T-helper 22 cell (primary cell): ENCODE data around the gene MED12L.

ENCODE experiments used
- DNase-seq: peaks from one replicate; pipeline ENCODE4 v3.0.0-alpha.2; 2020; ENCODE audit warnings: low read depth

The MED12L gene

GRCh38 chr3:151289445-151289844 is 204.0 kb downstream of the MED12L start:
- no peak for DNase-seq

DNA sequence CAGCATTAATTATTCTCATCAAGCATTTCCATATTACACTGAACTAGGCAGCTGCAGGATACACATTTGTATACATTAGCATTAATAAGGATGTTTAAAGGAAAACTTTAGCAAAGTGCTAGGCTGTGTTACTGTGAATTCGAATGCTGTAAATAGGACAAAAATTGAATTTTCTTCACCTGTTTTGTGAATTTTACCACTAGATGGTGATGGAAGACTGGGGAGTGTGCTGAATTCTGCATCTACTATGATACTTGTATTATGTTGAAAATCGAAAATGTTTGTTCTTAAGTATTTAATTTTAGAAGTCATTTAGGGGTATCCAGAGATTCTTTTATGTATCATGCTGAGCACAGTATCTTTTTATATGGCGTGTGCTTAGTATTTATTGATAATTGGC is 205.2 kb downstream of the MED12L start:
- DNase-seq: no peak

DNA sequence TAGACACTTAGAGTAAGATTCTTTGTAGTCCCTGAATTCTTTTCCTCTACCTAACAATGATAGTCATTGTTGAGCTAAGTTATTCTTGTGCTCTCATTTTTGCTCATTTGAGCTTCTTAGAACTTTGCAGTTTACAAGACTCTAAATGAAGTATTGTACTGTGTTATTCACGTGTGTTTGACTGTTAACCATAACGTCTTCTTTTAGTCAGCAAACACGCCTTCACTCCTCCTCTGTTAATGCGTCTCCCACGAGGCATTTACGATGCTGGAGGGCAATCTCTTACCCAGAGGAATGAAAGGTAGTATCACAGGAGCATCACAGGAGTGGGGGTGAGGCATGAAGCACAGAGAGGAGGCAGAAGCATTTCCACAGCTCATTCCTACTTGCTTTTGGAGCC is 207.7 kb downstream of the MED12L start:
- no peak for DNase-seq

GRCh38 chr3:151296226-151296625 is 210.8 kb downstream of the MED12L start:
- no peak for DNase-seq

DNA sequence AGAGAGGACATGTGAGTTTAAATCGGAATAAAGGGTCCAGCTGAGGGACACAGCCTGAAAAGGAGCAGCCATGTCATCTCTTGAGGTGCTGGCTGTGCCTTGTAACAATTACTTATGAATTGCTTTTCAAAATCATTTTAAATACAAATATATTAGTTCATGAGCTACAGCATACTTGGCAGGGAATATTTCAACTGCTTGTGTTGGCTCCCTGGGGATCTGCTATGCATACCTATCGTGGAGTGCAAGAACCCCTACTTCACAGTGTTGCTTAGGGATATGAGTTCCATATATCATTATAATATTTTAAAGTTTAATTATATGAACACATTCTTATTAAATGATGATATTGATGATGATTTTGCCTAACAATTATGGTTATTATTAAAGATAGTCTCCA is 212.0 kb downstream of the MED12L start:
- no peak for DNase-seq

DNA sequence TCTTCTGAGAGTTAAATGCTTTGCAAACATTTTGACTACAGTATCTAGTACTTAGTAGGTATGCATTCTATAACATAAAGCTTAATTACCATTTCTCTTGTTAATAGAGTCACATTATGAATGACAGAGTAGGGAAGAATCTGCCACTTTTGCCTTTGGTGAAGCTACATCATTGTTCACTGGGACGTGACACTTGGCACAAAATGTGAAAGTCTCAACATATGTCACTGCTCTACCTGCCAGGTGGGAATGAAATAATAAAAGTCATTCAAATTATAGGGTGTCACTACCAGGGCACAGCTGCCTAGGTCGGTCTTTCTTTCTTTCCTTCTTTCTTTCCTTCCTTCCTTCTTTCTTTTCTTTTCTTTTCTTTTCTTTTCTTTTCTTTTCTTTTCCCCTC is 213.5 kb downstream of the MED12L start:
- no peak for DNase-seq

DNA sequence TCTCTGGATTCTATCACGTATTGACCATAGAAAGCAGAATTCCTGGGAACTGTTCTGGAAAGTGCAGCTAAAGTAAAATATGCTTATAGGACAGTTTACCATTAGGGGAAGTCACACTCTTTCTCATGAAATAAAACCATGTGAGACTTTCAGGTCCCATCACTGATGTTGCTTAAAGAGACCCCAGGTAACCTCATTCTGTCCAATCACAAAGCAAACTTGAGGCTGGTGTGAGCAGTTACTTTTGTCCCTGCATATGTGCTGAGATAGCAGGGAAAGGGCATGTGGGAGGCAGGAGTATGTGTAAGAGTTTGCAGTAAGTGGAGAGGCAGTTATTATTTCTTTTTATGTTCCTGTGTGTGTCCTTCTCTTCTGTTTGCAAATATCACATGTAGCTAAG is 215.1 kb downstream of the MED12L start:
- DNase-seq: no peak

DNA sequence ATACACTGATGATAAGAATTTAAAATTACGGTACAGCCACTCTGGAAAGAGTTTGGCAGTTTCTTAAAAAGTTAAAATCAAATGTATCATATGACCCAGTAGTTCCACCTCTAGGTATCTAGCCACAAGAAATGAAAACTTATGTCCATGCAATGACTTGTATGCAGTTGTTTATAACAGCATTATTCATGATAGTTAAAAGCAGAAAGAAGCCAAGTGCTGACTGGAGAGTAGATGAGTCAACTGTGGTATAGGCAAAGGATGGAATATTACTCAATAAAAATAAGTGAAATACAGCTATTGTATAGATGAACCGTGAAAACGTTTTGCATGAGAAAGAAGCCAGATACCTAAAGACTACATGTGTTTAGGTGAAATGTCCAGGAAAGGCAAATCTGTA is 216.3 kb downstream of the MED12L start:
- no peak for DNase-seq

DNA sequence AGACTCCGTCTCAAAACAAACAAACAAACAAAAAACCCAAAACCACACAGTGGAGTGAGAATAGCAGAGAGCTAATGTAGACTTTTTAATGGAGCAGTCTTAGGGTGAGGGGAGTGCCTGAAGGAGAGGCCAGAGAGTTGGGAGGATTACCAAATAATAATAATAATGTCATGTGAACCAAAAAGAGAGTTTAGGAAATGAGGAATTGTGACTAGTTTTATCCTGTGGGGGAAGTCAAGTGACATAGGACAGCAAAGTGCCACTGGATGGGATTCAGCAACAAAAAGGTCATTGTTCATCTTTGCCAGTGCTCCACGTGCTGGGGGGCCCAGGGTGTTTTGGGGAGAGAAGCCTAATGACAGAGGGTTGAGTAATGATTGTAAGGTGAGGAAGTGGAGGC is 218.3 kb downstream of the MED12L start:
- no peak for DNase-seq

DNA sequence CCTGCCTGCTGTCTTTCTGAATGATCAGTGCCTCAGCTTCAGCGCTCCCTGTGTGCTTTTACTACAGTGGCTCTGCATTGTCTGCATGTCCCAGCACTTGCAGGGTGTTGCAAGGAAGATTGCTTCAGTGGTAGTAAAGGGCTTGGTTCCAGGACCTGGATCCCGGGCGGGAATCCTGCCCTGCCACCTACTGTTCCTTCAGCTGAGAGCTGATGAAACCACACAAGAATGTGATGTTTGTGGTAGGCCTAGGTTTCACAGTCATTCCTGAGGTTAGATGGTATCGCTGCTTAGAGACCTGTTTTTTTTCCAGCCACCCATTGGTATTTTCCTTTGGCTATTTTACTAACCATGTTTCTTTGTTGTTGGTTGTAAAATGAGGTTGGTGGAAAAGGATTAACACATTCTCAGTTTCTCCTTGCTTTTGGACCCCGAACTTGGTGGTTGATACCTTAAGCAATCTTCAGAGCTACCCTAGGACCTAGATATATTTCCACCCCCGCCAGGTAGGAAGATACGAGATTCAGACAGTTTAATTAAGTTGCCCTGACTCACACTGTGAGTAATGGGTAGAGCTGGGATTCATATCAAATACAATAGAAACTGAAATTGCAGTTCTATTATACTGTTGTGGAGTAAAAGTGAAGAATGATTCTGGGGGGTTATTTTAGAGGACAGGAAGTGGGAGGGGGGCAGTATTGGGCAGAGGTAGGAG is 219.8 kb downstream of the MED12L start:
- DNase-seq: no peak

DNA sequence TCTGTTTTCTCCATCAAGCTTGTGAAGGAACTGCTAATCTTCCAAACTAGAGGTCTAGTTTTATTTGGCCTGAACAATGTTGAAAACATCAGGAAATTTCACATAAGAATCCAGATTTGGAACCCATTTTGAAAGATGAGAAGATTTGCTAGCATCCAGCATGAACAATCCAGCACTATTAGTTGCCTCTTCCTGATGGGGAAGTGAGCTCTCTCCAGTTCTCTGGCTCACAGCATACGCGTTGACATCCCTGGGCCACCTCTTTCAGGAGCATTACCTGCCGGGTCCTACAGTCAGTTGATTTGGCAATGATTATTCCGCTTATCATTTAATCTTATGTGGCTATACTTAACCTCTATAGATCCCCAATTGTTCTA is 220.3 kb downstream of the MED12L start:
- DNase-seq: no peak

GRCh38 chr3:151306168-151306810 is 220.8 kb downstream of the MED12L start:
- DNase-seq: no peak

GRCh38 chr3:151307131-151307530 is 221.7 kb downstream of the MED12L start:
- no peak for DNase-seq

DNA sequence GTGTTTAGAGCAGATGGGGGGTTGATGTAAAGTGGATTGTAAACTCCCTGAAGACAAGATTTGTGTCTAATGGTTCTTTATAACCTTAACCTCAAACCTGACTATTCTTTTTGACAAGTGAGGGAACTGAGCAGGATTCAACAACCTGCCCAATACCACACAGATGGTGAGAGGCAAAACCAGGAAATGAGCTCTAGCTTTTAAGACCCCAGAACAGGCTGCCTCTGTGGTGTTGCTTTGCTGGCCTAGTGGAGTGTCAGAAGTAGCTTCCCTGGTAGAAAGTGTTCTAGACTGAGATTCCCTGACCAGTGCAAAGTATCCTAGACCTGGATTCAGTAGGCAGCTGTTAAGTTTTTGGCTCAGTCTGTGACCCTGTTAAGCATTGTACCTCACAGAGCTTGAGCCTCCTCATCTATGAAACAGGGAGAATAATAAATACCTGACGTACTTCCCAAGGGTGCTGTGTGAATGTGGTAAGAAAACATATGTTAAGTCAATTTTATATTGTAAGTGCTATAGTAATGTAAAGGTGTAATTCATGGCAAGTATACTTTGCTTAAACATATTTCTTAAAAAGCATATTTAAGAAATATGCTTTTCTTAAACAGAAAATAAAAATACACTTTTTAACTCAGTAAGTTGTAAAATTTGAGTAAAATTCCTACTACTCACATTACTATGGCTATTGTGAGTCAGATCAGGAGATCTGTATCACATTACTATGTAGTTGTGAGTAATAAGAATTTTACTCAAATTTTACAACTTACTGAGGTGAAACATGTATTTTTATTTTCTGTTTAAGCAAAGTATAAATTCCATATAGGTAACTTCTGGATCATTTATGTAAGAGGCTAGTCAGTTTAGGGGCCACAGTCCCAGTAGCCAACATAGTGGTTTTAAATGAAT is 222.4 kb downstream of the MED12L start:
- DNase-seq: no peak

GRCh38 chr3:151309566-151309965 is 224.1 kb downstream of the MED12L start:
- no peak for DNase-seq

GRCh38 chr3:151312972-151313371 is 227.5 kb downstream of the MED12L start:
- no peak for DNase-seq

DNA sequence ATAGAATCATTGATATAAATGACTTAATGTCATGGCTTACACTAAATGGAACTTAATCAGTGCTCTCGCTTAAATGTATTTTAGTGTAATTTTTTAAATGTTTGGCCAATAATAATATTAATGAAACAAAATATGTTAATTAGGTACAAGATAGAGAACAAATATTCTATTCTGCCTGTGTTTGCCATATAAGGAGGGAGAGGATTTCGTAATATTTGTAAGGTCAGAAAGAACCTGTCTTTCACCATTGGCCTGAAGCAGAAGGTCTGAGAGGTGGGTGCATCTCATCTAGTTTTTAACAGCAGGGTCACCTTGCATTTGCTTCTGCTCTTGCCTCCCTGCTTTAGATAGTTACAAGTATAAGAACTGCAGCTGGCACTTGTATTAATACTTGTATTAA is 228.7 kb downstream of the MED12L start:
- DNase-seq: no peak

DNA sequence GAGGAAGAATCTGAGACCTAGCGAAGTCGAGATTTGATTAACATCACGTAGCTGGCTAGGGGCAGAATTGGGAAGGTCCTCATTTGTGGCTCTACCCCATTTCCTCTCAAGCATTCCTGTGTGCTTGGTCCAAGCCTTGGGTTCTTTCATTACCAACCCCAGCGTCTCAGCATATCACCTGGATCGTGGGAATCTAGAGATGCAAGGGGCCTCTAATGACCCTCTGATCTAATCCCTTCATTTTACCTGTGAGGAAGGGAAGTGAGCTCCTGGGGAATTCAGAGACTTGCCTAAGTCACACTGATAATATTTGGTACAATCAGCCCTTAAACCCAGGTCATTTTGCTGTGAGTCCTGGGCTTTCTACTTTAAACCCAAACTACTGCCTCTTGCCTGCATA is 229.1 kb downstream of the MED12L start:
- no peak for DNase-seq

DNA sequence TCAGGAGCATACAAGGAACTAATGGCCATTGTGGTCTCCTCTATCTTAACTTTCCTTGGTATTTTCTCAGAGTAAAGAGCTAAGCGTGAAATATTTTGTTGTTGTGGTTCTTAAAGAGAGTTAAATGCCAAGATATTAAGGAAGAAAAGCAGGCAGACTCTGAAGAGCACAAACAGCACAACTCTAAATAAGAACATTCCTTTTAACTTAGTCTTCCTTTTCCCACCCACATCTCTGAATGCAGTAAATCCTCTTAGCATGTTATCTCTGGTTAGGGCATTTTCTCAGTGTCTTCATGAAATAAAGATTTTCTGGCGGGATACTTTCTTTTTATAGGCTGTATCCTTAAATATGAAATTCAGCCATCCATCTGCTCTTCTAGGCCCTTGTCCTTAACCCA is 229.7 kb downstream of the MED12L start:
- DNase-seq: no peak

GRCh38 chr3:151315846-151316245 is 230.4 kb downstream of the MED12L start:
- DNase-seq: no peak

DNA sequence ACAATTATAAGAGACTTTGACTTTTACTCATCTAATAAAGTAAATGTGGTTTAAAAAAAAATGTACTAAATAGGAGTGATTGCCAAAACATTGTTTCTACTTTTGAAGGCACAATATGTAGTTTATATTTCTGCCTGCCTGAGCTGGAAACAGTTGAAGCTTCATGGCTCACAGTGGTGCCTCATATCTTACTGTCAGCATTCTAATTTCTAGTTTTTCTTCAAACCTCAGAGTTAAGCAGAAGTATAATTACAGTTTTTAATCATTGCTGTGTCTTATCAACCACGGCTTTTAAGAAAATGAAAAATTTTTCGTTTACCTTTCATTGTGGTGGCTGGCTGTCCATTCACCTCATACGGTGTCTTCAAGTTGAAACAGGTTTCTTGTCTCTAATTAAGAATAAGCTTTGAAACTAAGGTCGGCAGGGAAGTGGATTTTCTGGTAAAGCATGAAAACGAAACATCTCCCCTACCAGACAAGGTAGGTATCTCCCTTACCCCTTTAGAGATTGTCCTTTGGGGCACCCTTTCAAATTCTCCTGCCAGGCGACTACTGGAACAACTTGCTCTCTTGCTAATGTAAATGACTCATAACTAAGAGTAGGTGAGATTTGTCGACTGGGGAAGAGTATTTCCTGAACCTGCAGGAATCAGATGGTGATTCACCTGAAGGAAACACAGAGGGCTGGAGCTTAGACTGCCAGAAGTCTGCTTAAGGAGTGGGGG is 231.0 kb downstream of the MED12L start, which contains the start of gene GPR87:
Gene GPR87, minus strand, starts transcription at position 554 of the 725 bp plus-strand sequence. CDS start 16,720 bp downstream, outside the sequence.
- DNase-seq: no peak

DNA sequence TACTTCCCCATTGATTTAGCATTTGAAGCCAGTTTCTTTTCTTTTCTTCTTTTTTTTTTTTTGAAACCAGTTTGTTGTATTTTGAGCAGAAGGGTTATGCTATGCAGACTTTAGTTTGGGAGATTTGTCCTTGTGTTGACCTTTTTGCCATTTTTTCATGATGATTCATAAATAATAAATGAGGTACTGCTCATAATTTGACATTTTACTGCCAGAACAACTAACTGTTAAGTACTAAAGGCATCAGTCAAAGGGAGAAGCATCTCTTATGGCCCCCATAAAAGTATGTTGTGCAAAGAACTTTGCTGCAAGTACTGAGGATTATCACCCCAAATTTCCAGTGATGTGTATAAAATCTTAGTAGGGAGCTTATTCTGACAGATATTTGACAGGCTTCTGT is 232.8 kb downstream of the MED12L start:
- no peak for DNase-seq
